PC-9 (cell line): ENCODE data around the gene PIPOX. TPM values are rescaled to one million over a fixed set of nuclear protein-coding genes. Genes with fewer than 3 reads are reported as not detected.

Experiments used
- BruUV-seq: library from RNA; stranded (reverse); fragments of 400-500 nt; replicated peaks from 2 replicates; lab custom pipeline; 2021; lab: Mats Ljungman, UMichigan
- CTCF ChIA-PET: fragments of 300-600 bp; sonication (Branson Sonifier 250); formaldehyde crosslinking; loops from one replicate; lab custom pipeline; 2022; ENCODE audit warnings: antibody characterized with exemption; lab: Charles Lee
- POLR2A ChIA-PET: fragments of 300-600 bp; sonication (Branson Sonifier 250); formaldehyde crosslinking; loops from one replicate; lab custom pipeline; 2022; ENCODE audit warnings: antibody characterized with exemption; ENCODE audit not compliant: unreplicated experiment; lab: Charles Lee
- DNase-seq, 2 experiments: peaks; one replicate each; pipeline versions ENCODE4 v3.0.0 to v3.0.0-alpha.2; 2015 to 2022; ENCODE audit warnings: mixed read lengths in 1 of 2
- H2AFZ ChIP-seq: fragments of 200-600 bp; sonication (generic); 2 replicates; pipeline ENCODE4 v1.8.1; 2017; ENCODE audit warnings: antibody characterized with exemption
- H3F3A ChIP-seq: fragments of 200-600 bp; sonication (generic); 2 replicates; pipeline ENCODE4 v1.8.1; 2017; ENCODE audit warnings: antibody characterized with exemption, mild to moderate bottlenecking, low read depth; ENCODE audit not compliant: insufficient read depth
- H3K27ac ChIP-seq: fragments of 200-600 bp; sonication (generic); 2 replicates; pipeline ENCODE4 v1.6.1; 2016; ENCODE audit warnings: mixed run types
- H3K27me3 ChIP-seq: fragments of 200-600 bp; sonication (generic); 2 replicates; pipeline ENCODE4 v1.6.1; 2016; ENCODE audit warnings: low read depth, mixed run types; ENCODE audit not compliant: insufficient read depth
- H3K36me3 ChIP-seq: fragments of 200-600 bp; sonication (generic); 2 replicates; pipeline ENCODE4 v1.6.1; 2016; ENCODE audit warnings: low read depth, mixed run types
- H3K4me1 ChIP-seq: fragments of 200-600 bp; sonication (generic); replicated peaks from 2 replicates; pipeline ENCODE4 v1.6.1; 2016; ENCODE audit warnings: mixed run types; ENCODE audit not compliant: insufficient read depth
- H3K4me2 ChIP-seq: fragments of 200-600 bp; sonication (generic); 2 replicates; pipeline ENCODE4 v1.6.1; 2017; ENCODE audit warnings: mixed run types
- H3K4me3 ChIP-seq: fragments of 200-600 bp; sonication (generic); 2 replicates; pipeline ENCODE4 v1.6.1; 2016; ENCODE audit warnings: mixed run types
- H3K79me2 ChIP-seq: fragments of 200-600 bp; sonication (generic); 2 replicates; pipeline ENCODE4 v1.6.1; 2017; ENCODE audit warnings: low read depth, mixed run types
- H3K9me2 ChIP-seq: fragments of 200-600 bp; sonication (generic); 2 replicates; pipeline ENCODE4 v1.8.1; 2017; ENCODE audit warnings: mild to moderate bottlenecking; ENCODE audit not compliant: insufficient read depth
- H3K9me3 ChIP-seq: fragments of 200-600 bp; sonication (generic); 2 replicates; pipeline ENCODE4 v1.8.1; 2016; ENCODE audit warnings: low read depth; ENCODE audit not compliant: insufficient read depth
- H4K20me1 ChIP-seq: fragments of 200-600 bp; sonication (generic); 2 replicates; pipeline ENCODE4 v1.8.1; 2017; ENCODE audit not compliant: insufficient read depth
- EZH2 ChIP-seq: fragments of 200-600 bp; sonication (generic); IDR thresholded peaks from 2 replicates; pipeline ENCODE4 v1.8.0; 2017; ENCODE audit warnings: antibody characterized with exemption, low read depth
- intact Hi-C: fragments of 100-400 bp; cut with micrococcal nuclease; formaldehyde crosslinking; loops from one replicate; pipeline ENCODE4 v1.10.0; 2022; ENCODE audit not compliant: unreplicated experiment
- total RNA-seq: library from RNA; stranded (reverse); gene quantifications from 2 replicates; pipeline ENCODE4 v1.2.3, GENCODE V29; 2021
- TF ChIP-seq, protein P1 (sequence below): fragments of 200-600 bp; sonication (generic); conservative IDR thresholded peaks from 2 replicates; pipeline ENCODE4 v1.6.1; 2017; ENCODE audit warnings: mixed run types, antibody characterized with exemption, mild to moderate bottlenecking, moderate library complexity

PIPOX gene
- total RNA-seq, 1 experiment from 2014 or later: 2.8 TPM

DNA sequence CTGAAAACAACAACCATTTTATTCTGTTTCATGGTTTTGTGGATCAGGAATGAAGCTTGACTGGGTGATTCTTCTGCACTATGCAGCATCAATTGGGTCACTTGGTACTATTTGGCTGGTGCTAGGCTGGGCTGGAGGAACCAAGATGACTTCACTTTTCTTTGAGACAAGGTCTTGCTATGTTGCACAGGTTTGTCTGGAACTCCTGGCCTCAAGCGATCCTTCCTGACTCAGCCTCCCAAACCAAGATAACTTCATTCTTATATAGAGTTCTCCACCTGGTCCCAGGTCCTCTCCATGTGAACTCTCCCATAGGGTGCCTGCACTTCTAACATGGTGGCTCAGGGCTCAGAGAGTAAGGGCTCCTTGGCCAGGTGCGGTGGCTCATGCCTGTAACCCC lies 1.9 kb upstream of the PIPOX start:
- no peak for TF ChIP-seq EZH2
- TF ChIP-seq, protein P1, sequence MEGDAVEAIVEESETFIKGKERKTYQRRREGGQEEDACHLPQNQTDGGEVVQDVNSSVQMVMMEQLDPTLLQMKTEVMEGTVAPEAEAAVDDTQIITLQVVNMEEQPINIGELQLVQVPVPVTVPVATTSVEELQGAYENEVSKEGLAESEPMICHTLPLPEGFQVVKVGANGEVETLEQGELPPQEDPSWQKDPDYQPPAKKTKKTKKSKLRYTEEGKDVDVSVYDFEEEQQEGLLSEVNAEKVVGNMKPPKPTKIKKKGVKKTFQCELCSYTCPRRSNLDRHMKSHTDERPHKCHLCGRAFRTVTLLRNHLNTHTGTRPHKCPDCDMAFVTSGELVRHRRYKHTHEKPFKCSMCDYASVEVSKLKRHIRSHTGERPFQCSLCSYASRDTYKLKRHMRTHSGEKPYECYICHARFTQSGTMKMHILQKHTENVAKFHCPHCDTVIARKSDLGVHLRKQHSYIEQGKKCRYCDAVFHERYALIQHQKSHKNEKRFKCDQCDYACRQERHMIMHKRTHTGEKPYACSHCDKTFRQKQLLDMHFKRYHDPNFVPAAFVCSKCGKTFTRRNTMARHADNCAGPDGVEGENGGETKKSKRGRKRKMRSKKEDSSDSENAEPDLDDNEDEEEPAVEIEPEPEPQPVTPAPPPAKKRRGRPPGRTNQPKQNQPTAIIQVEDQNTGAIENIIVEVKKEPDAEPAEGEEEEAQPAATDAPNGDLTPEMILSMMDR: no peak
- H3F3A ChIP-seq: no peaks in the 10 kb centered on the region
- ChIA-PET POLR2A (no interaction called here), CTCF (no interaction called here)
- H3K4me2 ChIP-seq: no peak overlapping the region
- DNase-seq: no peak
- H3K27ac ChIP-seq: no peak overlapping the region
- H2AFZ ChIP-seq: no peak overlapping the region
- H4K20me1 ChIP-seq: no peaks in the 10 kb centered on the region
- BruUV-seq: no TSS peak
- intact Hi-C loops: no loop called here
- H3K27me3 ChIP-seq: peaks cover 32% of the 10 kb centered on the region
- H3K9me2 ChIP-seq: no peaks in the 10 kb centered on the region
- H3K4me3 ChIP-seq: no peak overlapping the region
- H3K36me3 ChIP-seq: no peaks in the 10 kb centered on the region
- H3K79me2 ChIP-seq: no peaks in the 10 kb centered on the region
- H3K9me3 ChIP-seq: no peaks in the 10 kb centered on the region
- no peaks in the 10 kb centered on the region for H3K4me1 ChIP-seq

DNA sequence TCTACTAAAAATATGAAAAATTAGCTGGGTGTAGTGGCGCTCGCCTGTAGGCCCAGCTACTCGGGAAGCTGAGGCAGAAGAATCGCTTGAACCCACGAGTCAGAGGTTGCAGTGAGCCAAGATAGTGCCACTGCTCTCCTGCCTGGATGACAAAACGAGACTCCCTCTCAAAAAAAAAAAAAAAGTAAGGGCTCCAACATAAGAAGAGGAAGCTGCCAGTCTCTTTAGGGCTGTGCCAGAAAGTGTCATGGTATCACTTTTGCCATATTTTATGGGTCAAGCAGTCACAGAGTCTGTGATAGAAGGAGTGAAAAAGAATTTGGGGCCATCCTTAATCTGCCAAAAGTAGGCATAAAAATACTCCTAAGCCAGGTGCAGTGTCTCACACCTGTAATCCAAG lies 1.4 kb upstream of the PIPOX start:
- ChIA-PET POLR2A (no interaction called here), CTCF (no interaction called here)
- no peaks in the 10 kb centered on the region for H3F3A ChIP-seq
- H3K36me3 ChIP-seq: no peaks in the 10 kb centered on the region
- H3K27me3 ChIP-seq: peaks cover 27% of the 10 kb centered on the region
- no peaks in the 10 kb centered on the region for H3K9me3 ChIP-seq
- H3K4me1 ChIP-seq: no peaks in the 10 kb centered on the region
- H3K9me2 ChIP-seq: no peaks in the 10 kb centered on the region
- no peak overlapping the region for H3K4me2 ChIP-seq
- no peaks in the 10 kb centered on the region for H3K79me2 ChIP-seq
- no peak for TF ChIP-seq EZH2
- TF ChIP-seq, protein P1: no peak
- no peak overlapping the region for H3K27ac ChIP-seq
- no peak for DNase-seq
- intact Hi-C loops: no loop called here
- no peaks in the 10 kb centered on the region for H4K20me1 ChIP-seq
- no peak overlapping the region for H3K4me3 ChIP-seq
- BruUV-seq: no TSS peak
- H2AFZ ChIP-seq: no peak overlapping the region

DNA sequence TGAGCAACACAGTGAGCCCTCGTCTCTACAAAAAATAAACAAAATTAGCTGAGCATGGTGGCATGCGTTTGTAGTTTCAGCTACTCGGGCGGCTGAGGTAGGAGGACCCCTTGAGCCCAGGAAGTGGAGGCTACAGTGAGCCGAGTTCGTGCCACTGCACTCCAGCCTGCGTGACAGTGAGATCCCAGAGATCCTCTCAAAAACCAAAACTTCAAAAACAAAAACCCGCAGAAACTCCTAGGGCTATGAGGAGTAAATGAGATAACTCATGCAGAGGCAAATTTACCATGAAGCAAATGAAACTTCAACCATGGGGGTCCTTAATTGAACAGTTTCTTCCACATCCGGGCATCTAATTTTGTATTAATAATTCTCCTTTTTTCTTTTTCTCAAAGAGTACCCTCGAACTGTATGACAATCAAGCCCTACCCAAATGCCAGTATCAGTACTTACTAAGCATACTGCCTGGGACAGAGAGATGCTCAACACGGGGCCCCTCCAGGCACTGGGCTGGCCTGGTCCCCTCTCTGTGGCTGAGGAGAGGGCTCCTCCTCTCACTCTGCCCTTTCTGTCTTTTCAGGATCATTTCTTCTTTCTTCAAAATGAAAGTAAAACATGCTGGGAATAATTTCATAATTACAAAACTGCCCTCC lies 789 bp upstream of the PIPOX start:
- no peaks in the 10 kb centered on the region for H3K79me2 ChIP-seq
- DNase-seq: no peak
- CTCF ChIA-PET: no interaction called here
- TF ChIP-seq, protein P1: no peak
- TF ChIP-seq EZH2: no peak
- H4K20me1 ChIP-seq: no peaks in the 10 kb centered on the region
- BruUV-seq: no TSS peak
- peaks cover 21% of the 10 kb centered on the region for H3K27me3 ChIP-seq
- POLR2A ChIA-PET: no interaction called here
- no peaks in the 10 kb centered on the region for H3K4me1 ChIP-seq
- no peaks in the 10 kb centered on the region for H3F3A ChIP-seq
- no peak overlapping the region for H2AFZ ChIP-seq
- no peaks in the 10 kb centered on the region for H3K9me2 ChIP-seq
- intact Hi-C loops: no loop called here
- H3K4me3 ChIP-seq: no peak overlapping the region
- peak overlapping the region; percentile 24; the same call in 1 of the 2 replicates for H3K4me2 ChIP-seq
- no peak overlapping the region for H3K27ac ChIP-seq
- H3K9me3 ChIP-seq: no peaks in the 10 kb centered on the region
- H3K36me3 ChIP-seq: no peaks in the 10 kb centered on the region
